ENCODE results near the gene KLHL12.

KLHL12 gene

GRCh38 chr1:202932476-202932875 lies 5.4 kb upstream of the KLHL12 start:
- TF ChIP-seq POLR2AphosphoS5 (IDR thresholded peaks at IDR 0.05; ENCODE audit: low read depth, low read length) (no peak), REST (IDR thresholded peaks at IDR 0.05; ENCODE audit: insufficient read depth in 1 of 2, low read depth in 2 of 2, low read length in 2 of 2) (no peak), SIN3A (IDR thresholded peaks at IDR 0.05; ENCODE audit: borderline replicate concordance, insufficient read depth, low read length) (no peak), TAF1 (IDR thresholded peaks at IDR 0.05; ENCODE audit: borderline replicate concordance, insufficient read depth, low read length) (no peak), FOXP2 (optimal IDR thresholded peaks at IDR 0.05; ENCODE audit: borderline replicate concordance, extremely low read depth, extremely low read length, insufficient read depth) (no peak)

- TF ChIP-seq TAF1 (IDR thresholded peaks at IDR 0.05; ENCODE audit: borderline replicate concordance, insufficient read depth, low read length): no peak
These were observed 3.5 kb downstream of the KLHL12 start for GRCh38 chr1:202923533-202923932.

- no peak for TF ChIP-seq FOXP2 (optimal IDR thresholded peaks at IDR 0.05; ENCODE audit: borderline replicate concordance, extremely low read depth, extremely low read length, insufficient read depth)
- no peak for TF ChIP-seq REST (IDR thresholded peaks at IDR 0.05; ENCODE audit: insufficient read depth in 1 of 2, low read depth in 2 of 2, low read length in 2 of 2)
- no peak for TF ChIP-seq SIN3A (IDR thresholded peaks at IDR 0.05; ENCODE audit: borderline replicate concordance, insufficient read depth, low read length)
- TF ChIP-seq POLR2AphosphoS5 (IDR thresholded peaks at IDR 0.05; ENCODE audit: low read depth, low read length): no peak
- no peak for TF ChIP-seq TAF1 (IDR thresholded peaks at IDR 0.05; ENCODE audit: borderline replicate concordance, insufficient read depth, low read length)
These were observed 7.4 kb downstream of the KLHL12 start for GRCh38 chr1:202919615-202920014.

- TF ChIP-seq TAF1 (IDR thresholded peaks at IDR 0.05; ENCODE audit: borderline replicate concordance, insufficient read depth, low read length) (no peak), POLR2AphosphoS5 (IDR thresholded peaks at IDR 0.05; ENCODE audit: low read depth, low read length) (no peak), FOXP2 (optimal IDR thresholded peaks at IDR 0.05; ENCODE audit: borderline replicate concordance, extremely low read depth, extremely low read length, insufficient read depth) (no peak), SIN3A (IDR thresholded peaks at IDR 0.05; ENCODE audit: borderline replicate concordance, insufficient read depth, low read length) (no peak), REST (IDR thresholded peaks at IDR 0.05; ENCODE audit: insufficient read depth in 1 of 2, low read depth in 2 of 2, low read length in 2 of 2) (no peak)
These were observed 11.9 kb downstream of the KLHL12 start for GRCh38 chr1:202915146-202915545.

GRCh38 chr1:202909494-202909893 lies 17.5 kb downstream of the KLHL12 start:
- TF ChIP-seq TAF1 (IDR thresholded peaks at IDR 0.05; ENCODE audit: borderline replicate concordance, insufficient read depth, low read length) (no peak), FOXP2 (optimal IDR thresholded peaks at IDR 0.05; ENCODE audit: borderline replicate concordance, extremely low read depth, extremely low read length, insufficient read depth) (no peak), POLR2AphosphoS5 (IDR thresholded peaks at IDR 0.05; ENCODE audit: low read depth, low read length) (no peak), SIN3A (IDR thresholded peaks at IDR 0.05; ENCODE audit: borderline replicate concordance, insufficient read depth, low read length) (no peak), REST (IDR thresholded peaks at IDR 0.05; ENCODE audit: insufficient read depth in 1 of 2, low read depth in 2 of 2, low read length in 2 of 2) (no peak)
